ENCODE results near the gene DOCK2. TPM values are rescaled to one million over a fixed set of nuclear protein-coding genes. Genes with fewer than 3 reads are reported as not detected.

Gene DOCK2
- total RNA-seq, 1 donor from 2014 or later: 6.5 TPM

- no peak overlapping the region for H3K4me3 Mint-ChIP-seq (ENCODE audit: unreplicated experiment)
- H3K36me3 Mint-ChIP-seq (ENCODE audit: low read depth, unreplicated experiment): no peaks in the 10 kb centered on the region
- no peaks in the 10 kb centered on the region for H3K9me3 Mint-ChIP-seq (ENCODE audit: unreplicated experiment)
- peaks cover 5% of the 10 kb centered on the region for H3K27me3 Mint-ChIP-seq (ENCODE audit: unreplicated experiment)
- H3K27ac Mint-ChIP-seq (ENCODE audit: unreplicated experiment): peak overlapping the region; percentile 58
- TF ChIP-seq CTCF (IDR thresholded peaks at IDR 0.05; ENCODE audit: unreplicated experiment): no peak
- DNase-seq (ENCODE audit: low spot score): no peak
- H3K4me1 Mint-ChIP-seq (ENCODE audit: unreplicated experiment): peaks cover 61% of the 10 kb centered on the region
These were observed 336.0 kb downstream of the DOCK2 start for GRCh38 chr5:169973056-169973455.

- no peak for DNase-seq (ENCODE audit: low spot score)
- Mint-ChIP-seq H3K27me3 (ENCODE audit: unreplicated experiment) (peaks cover 5% of the 10 kb centered on the region), H3K4me3 (ENCODE audit: unreplicated experiment) (no peak overlapping the region), H3K4me1 (ENCODE audit: unreplicated experiment) (peaks cover 65% of the 10 kb centered on the region), H3K36me3 (ENCODE audit: low read depth, unreplicated experiment) (no peaks in the 10 kb centered on the region), H3K27ac (ENCODE audit: unreplicated experiment) (no peak overlapping the region), H3K9me3 (ENCODE audit: unreplicated experiment) (no peaks in the 10 kb centered on the region)
- no peak for TF ChIP-seq CTCF (IDR thresholded peaks at IDR 0.05; ENCODE audit: unreplicated experiment)
These were observed 337.2 kb downstream of the DOCK2 start for GRCh38 chr5:169974121-169974770.

GRCh38 chr5:169978714-169979113 is 341.6 kb downstream of the DOCK2 start:
- DNase-seq (ENCODE audit: low spot score): no peak
- Mint-ChIP-seq H3K36me3 (ENCODE audit: low read depth, unreplicated experiment) (no peaks in the 10 kb centered on the region), H3K27ac (ENCODE audit: unreplicated experiment) (no peak overlapping the region), H3K4me3 (ENCODE audit: unreplicated experiment) (peak overlapping the region; percentile 93), H3K27me3 (ENCODE audit: unreplicated experiment) (no peaks in the 10 kb centered on the region), H3K4me1 (ENCODE audit: unreplicated experiment) (peaks cover 52% of the 10 kb centered on the region), H3K9me3 (ENCODE audit: unreplicated experiment) (no peaks in the 10 kb centered on the region)
- TF ChIP-seq CTCF (IDR thresholded peaks at IDR 0.05; ENCODE audit: unreplicated experiment): no peak

GRCh38 chr5:169979871-169980270 is 342.8 kb downstream of the DOCK2 start:
- DNase-seq (ENCODE audit: low spot score): no peak
- Mint-ChIP-seq H3K4me3 (ENCODE audit: unreplicated experiment) (peak overlapping the region; percentile 93), H3K4me1 (ENCODE audit: unreplicated experiment) (peaks cover 50% of the 10 kb centered on the region), H3K36me3 (ENCODE audit: low read depth, unreplicated experiment) (no peaks in the 10 kb centered on the region), H3K9me3 (ENCODE audit: unreplicated experiment) (no peaks in the 10 kb centered on the region), H3K27ac (ENCODE audit: unreplicated experiment) (peak overlapping the region; percentile 90), H3K27me3 (ENCODE audit: unreplicated experiment) (no peaks in the 10 kb centered on the region)
- no peak for TF ChIP-seq CTCF (IDR thresholded peaks at IDR 0.05; ENCODE audit: unreplicated experiment)

GRCh38 chr5:169980418-169981053 is 343.5 kb downstream of the DOCK2 start, which contains the start of gene INSYN2B:
TSS of gene INSYN2B (minus strand) at chr5:169980495. CDS start at chr5:169883898, 96,597 bp downstream.
- DNase-seq (ENCODE audit: low spot score): peak; percentile 86
- peak; percentile 85 for TF ChIP-seq CTCF (IDR thresholded peaks at IDR 0.05; ENCODE audit: unreplicated experiment)
- Mint-ChIP-seq H3K4me1 (ENCODE audit: unreplicated experiment) (peaks cover 56% of the 10 kb centered on the region), H3K27ac (ENCODE audit: unreplicated experiment) (peak within 1 kb of the TSS; percentile 90), H3K27me3 (ENCODE audit: unreplicated experiment) (no peaks in the 10 kb centered on the region), H3K36me3 (ENCODE audit: low read depth, unreplicated experiment) (no peaks in the 10 kb centered on the region), H3K4me3 (ENCODE audit: unreplicated experiment) (peak within 1 kb of the TSS; percentile 93), H3K9me3 (ENCODE audit: unreplicated experiment) (no peaks in the 10 kb centered on the region)

Data from endothelial cell (in vitro differentiated cells).